Testis (tissue), 2 donors: ENCODE measurements around the gene XXYLT1.

Source experiments
- POLR2A ChIP-seq: fragments of 450-650 bp; IDR thresholded peaks from one replicate; pipeline ENCODE4 v1.6.1; 2017; ENCODE audit warnings: antibody characterized with exemption, mild to moderate bottlenecking, moderate library complexity
- TF ChIP-seq, protein P1 (sequence below), 3 experiments: fragments of 450-650 bp in 2 of 3; fragments of 200-600 bp in 1 of 3; sonication (generic) in 1 of 3; IDR thresholded peaks; one replicate each; pipeline ENCODE4 v1.5.1; 2016 to 2019; ENCODE audit warnings: antibody characterized with exemption in 3 of 3, mild to moderate bottlenecking in 2 of 3, moderate library complexity in 1 of 3

DNA sequence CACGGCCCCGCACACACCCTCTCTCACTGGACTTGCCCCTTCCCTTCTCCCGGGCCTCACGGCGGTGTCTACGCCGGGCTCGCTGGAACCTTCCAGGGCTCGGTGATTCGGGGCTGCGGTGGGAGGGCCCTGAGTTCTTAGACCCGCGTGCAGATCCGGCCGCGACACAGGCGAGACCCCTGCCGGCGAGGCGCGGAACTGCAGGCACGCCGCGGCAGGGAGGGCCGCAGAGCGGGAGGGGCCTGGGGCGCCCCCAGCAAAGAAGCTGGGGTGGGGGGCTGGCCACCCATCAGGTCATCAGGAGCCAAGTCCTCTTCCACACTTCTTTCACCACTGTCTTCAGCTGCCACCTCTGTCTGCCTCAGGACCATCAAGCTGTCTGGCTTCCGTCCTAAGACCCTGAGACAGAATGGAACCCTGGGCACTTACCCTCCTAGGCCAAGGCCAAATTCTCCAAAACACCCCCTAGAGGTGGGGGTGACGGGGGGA, 164.5 kb downstream of the XXYLT1 start:
- TF ChIP-seq, protein P1, sequence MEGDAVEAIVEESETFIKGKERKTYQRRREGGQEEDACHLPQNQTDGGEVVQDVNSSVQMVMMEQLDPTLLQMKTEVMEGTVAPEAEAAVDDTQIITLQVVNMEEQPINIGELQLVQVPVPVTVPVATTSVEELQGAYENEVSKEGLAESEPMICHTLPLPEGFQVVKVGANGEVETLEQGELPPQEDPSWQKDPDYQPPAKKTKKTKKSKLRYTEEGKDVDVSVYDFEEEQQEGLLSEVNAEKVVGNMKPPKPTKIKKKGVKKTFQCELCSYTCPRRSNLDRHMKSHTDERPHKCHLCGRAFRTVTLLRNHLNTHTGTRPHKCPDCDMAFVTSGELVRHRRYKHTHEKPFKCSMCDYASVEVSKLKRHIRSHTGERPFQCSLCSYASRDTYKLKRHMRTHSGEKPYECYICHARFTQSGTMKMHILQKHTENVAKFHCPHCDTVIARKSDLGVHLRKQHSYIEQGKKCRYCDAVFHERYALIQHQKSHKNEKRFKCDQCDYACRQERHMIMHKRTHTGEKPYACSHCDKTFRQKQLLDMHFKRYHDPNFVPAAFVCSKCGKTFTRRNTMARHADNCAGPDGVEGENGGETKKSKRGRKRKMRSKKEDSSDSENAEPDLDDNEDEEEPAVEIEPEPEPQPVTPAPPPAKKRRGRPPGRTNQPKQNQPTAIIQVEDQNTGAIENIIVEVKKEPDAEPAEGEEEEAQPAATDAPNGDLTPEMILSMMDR (IDR thresholded peaks at IDR 0.05) = peak; percentile 99 to 100 (median 99)
- no peak for TF ChIP-seq POLR2A
